Inflammatory macrophage (primary cell): ENCODE results near the gene ACTN1.

ENCODE experiments used
- DNase-seq, 2 donors: peaks; one replicate each; pipeline ENCODE4 v3.0.0-alpha.2; 2020 to 2022

Gene ACTN1

DNA sequence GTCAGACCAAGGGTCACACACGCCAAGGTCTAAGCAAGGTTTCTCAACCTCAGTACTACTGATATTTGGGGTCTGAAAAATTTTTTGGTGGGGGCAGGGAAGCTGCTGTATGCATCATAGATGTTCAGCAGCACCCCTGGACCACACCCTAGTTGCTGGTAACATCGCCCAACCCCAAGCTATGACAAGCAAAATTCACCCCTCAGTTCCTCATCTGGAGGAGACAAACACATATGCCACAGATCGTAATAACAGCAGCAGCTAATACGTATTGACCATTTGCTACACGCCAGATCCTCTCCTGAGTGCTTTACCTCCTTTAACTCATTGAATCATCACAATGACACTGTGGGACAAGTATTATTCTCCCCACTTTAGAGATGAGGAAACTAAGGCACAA, 46.4 kb downstream of the ACTN1 start:
- DNase-seq: peak; percentile 59 to 70

DNA sequence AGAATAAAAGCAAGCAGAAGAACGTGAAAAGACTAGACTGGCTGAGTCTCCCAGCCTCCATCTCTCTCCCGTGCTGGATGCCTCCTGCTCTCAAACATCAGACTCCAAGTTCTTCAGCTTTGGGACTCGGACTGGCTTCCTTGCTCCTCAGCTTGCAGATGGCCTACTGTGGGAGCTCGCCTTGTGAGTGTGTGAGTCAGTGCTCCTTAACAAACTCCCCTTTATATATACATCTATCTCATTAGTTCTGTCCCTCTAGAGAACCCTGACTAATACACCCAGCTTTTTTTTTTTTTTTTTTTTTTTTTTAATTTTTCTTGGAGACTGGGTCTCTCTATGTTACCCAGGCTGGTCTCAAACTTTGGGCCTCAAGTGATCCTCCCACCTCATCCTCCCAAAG, 46.9 kb downstream of the ACTN1 start:
- DNase-seq: no peak

DNA sequence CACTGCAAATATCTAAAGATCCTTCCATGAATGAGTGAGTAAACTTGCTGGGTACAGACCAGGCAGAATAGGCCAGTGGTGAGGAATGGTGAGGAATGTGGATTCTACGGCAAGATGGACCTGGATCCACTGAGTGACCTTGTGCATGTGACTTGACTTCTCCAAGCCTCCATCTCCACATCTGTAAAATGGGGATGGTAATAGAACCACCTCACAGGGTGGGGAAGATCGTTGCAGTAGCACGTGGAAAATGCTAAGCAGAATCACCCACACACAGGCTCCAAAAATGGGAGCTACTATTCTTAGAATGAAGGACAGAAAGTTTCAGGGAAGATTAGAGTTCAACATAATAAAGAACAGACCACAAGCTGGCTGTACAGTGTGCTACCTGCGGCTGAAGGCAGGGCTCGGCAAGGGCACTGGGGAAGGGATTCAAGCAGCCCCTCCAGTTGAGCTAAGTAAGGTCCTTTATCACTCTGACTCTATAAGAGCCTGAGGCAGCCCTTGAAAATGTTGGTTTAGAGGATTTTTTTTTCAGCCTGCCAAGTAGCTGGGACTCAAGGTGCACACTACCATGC, 47.5 kb downstream of the ACTN1 start:
- no peak for DNase-seq

DNA sequence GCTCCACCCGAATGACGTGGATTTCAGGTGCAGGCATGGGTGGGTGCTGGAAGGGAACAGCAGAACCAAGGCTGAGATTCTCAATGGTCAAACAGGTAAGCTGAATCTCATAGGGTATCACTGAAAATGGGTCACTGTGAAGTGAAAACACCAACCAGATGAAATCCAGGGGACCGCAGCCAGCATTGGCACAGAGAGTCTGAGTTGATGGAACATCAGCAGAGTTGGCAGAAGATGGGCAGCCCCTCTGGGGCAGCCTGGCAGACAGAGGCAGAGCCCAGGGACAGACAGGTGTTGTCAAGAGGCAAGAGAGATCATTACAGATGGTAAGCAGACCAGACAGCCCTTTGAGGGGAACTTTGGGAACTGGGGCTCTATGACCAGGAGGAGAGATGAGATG, 48.0 kb downstream of the ACTN1 start:
- DNase-seq: no peak

DNA sequence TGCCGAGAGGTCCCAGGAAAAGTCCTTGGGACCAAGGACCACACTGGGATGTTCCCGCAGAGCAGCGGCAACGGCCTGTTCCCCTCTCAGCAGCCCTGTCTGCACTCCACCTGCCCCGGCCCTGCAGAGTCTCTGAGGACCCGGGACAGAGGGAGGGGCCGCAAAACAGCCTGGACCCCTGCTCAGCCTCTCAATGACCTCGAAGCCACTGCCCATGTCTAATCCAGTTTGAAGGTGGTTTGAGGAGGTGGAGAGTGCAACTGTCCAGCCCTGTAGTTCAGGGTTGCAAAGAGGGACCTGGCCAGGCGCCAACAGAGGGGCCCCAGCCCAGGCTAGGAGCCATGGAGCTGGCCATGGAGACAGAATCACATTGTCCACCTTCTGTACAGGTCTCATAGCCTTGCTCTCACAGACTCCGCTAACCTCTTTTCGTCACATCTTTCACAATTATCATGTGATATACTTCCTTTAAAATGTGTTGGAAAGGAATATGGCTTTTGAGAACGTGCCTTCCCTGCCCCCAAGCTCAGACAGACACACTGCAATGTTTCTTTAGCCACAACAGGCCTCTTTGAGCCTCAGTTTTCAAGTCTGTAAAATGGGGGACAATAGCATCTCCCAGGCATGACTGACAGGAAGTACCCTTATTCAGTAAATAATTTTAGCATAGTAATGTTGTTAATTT, 49.3 kb downstream of the ACTN1 start:
- DNase-seq: peak; percentile 76 to 93

DNA sequence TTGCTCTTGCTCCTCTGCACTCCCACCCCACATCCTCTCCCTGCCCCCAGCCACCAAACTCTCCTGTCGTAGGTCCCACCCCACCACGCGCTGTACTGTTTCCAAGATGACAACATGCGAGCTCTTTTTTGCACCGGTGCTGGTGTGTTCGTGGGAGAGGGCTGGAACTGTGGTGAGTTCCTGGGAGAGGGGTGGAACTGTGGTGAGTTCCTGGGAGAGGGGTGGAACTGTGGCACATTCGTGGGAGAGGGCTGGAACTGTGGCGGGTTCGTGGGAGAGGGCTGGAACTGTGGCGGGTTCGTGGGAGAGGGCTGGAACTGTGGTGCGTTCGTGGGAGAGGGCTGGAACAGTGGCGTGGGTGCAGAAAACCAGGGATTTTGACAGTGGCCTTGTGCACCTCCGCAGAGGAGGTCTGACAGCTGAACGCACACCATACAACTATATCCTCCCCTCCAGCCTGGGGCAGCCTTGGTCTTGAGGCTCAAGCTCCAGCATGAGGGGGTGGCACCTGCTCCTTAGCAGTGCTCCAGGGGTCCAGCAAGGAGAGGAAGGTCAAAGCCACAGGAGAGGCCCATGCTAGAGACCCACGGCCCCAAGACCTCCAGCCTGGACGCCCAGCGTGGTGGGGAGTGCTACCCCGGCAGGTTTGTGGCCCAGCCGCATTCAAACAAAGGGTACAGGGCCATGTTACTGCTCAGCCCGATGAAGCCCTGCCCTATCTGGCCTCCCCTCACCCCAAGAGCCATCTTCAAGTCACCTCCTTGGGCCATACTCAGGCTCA, 50.1 kb downstream of the ACTN1 start:
- no peak for DNase-seq

DNA sequence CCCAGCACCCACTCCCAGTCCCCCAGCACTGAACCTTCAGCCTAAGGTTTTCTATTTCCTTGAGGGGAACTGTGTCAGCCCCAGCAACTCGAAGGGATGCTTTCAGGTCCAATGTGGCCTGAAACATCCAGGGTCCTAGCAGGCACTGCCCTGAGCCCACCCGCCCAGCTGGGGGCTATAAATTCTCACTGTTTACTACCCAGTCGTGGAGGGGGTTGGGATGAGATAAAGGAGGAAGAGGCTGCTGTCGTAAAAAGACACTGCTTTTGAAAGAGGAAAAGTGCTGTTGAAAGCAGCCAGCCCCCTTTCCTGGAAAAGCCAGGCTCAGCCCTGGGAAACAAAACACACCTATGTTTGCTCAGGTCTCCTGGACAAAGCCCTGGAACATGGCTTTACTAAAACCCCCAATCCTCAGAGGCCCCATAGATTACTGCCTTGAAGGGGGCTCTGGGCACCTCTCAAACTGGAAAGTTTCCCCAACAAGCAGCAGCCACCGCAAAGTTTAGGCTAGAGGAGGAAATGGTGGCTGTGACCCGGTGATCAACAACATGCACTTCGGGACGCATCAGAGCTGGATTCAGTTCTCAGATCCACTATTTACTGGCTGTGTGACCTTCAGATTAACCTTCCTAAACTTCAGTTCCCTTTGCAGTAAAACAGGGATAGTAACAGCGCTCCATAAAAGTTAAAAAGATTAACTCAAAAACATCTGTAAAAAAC, 51.0 kb downstream of the ACTN1 start:
- DNase-seq: peak in 1 of 2 donors; percentile 28

DNA sequence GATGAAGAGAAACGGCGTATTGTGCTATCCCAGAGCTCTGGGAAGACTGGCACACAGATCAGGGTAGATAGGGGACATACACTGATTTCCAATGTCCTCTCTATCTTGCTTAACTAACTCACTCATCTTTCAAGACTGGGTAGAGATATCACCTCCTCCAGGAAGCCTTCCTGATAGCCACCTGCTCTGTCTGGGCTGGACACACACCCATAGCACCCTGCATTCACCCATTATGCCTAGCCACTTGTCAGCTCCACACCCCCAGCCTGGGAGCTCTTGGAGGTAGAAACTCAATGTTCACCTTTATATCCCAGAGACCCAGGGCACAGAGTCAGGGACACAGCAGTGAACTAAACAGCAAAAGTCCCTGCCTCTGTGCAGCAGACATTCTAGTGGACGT, 52.0 kb downstream of the ACTN1 start:
- no peak for DNase-seq

DNA sequence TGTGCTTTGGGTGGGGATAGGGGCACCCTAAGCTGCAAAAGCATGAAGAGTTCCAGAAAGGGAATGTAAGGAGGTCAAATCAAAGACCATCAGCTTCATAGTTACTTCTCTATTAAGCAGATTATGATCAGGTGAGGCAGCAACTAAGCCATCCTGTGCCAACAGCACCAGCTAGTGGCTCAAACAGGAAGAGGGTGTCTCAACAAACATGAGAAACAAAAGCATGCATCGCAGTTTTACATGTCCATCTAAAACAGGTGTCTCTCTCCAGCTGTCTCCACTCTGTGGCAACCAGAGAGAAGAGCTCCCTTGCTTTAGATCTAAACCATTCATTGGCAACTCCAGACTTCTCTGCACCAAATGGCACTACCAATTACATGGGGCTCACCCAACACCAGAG, 52.9 kb downstream of the ACTN1 start:
- DNase-seq: no peak

DNA sequence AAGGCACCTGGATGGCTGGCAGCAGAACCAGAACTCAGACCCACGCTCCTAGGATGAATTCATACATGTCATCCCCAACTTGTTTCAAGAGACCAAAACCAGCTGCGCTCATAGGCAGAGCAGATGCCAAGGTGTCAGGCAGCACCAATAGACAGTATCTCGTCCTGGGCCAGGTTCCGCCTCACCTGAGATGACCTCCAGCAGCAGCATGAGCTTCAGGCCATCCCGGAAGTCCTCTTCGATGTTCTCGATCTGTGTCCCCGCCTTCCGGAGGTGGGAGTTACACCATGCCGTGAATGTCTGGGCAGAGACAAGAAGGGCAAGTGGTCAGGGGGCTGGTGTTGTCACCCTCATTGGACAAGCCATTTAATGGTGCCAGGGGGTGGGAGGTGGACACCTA, 53.7 kb downstream of the ACTN1 start:
- DNase-seq: no peak

DNA sequence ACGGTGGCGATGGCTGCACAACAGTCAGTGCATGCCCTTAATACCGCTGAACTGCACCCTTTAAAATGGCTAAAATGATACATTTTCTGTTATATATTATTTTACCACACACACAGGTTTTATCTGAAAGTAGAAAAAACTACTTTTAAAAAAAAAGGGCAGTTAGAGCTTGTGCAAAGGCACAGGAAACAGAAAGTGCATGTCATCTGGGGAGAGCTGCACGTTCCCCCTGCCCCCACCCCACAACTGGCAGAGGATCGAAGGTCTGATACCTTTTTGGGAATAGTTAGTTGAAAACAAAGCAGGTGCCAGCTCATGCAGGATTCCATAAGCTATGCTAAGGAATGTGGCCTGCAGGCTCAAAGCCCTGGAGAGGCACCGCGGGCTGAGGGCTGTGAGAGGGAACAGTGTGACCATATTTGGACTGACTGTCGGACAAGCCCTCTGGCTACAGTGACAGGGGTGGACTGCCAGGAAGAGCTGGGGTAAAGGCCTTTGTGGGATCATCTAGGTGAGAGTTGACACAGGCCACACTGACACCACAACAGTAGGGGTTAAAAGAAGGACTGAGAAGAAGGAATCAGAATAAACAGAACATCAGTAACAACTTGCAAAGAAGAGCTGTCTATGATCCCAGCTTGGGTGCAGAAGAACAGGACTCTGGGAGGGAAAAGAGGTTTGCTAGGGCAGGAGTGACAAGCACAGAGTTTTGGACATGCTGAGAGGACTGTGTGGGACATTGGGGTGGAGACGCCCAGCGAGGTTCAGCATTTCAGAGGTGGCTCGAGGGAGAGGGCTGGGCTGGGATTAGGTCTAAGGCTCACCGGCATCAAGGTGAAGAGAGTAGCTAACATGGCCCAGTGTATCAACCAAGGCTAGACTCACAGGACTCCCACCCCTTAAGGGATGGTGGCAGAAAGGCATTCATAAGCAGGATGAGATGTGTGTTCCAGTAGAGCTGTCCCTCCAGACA, 54.6 kb downstream of the ACTN1 start:
- DNase-seq: no peak

DNA sequence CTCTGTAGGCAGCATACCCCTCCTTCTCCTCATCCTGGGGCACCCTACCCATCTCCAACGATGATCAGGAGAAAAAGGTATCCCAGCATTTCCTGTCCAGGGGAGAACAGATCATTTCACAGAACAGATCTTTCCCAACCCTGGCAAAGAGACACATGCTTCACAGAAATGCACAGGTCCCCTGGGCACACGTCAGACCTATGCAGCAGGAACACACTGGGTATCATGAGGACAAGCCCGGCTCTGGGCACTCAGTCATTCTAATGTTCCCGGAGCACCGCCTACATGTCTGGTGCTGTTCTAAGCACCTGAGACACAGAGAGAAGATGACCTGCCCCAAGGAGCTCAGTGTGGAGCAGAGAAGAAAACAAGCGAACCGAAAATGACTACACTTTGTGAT, 56.2 kb downstream of the ACTN1 start:
- no peak for DNase-seq

DNA sequence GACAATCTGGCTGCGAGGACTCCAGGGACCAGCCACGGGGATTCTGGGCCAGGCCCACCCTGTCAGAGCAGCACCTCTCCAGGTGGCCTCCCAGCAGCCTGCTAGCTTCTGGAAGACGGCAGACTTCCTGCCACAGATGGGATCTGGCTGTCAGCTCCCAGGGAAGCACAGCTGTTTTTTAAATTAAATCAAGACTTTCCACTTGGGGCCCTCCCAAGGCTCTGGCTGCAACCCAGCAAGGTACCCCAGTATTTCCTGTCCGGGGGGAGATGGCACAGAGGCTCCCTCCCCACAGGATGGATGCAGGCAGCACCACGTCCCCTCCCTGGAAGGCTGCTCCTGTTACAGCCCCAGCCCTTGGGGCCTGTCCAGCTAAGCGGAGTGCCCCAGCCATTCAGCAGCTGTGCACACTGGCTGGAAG, 56.9 kb downstream of the ACTN1 start:
- no peak for DNase-seq

DNA sequence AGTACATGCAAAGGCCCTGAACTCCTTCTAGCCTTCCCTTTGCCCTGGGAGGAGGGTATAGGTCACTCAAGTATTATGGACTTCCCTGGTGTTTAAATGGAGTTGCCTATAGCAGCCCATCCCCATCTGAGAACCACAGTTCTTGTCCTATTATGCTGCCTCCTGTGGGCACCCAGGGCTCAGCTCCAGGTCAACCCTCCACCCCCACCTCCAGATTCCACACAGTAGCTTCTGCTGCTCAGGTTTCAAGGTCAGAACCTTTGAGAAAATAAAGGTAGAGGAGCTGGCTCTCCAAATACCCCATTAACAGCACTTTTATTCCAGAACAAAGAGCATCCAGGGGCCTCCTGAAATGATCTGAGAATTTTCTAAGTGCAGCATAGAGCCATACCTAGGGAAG, 57.4 kb downstream of the ACTN1 start:
- no peak for DNase-seq

DNA sequence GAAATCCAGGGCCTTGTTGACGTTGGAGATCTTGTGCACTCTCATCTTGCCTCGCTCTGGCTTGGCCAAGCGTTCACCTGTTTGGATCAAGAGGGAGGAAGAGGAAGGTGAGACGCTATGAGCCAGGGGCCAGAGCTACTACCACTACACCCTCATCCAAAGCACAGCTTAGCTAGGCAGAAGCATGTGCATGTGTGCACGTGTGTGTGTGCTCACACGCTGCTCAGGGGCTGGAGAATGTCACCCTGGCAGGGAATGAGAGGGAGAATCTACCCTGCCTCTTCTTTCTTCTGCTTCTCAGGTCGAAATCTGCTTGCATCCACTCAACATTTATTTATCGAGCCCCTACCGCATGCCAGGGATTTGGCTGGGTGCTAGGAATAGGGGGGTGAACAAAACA, 58.1 kb downstream of the ACTN1 start:
- no peak for DNase-seq

DNA sequence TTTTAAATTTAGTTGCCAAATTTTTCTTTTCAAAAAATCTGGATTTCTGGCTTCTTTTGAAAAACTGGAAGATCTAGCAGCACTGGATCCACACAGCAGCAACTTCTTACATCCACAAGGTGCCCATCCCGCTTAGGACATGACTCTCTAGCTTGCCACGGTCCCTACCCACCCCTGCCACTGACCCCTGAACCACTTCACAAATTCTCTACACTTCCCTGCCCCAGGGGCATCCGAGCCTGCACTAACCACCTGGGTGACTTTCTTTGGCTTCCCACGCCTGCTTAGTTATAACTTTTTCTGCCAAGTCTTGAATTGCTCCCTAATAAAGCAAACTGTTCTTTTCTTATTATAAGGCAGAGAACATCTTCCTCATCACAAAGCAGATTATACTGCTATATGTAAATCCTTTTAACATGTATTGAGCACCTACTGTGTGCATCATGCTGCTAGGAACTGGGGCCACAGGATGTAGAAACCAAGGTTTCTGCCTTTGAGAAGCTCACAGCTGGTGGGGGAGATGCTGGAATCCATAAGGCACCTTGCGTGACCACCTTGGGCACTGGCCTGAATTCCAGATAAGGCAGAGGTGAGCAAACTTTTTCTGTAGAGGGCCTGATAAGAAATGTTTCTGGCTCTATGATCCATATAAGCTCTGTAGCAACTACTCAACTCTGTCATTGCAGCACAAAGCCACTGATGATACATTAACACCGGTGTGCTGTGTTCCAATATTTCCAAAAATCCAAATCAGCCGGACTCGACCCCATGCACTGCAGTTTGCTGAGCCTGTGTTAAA, 59.8 kb downstream of the ACTN1 start:
- DNase-seq: no peak

DNA sequence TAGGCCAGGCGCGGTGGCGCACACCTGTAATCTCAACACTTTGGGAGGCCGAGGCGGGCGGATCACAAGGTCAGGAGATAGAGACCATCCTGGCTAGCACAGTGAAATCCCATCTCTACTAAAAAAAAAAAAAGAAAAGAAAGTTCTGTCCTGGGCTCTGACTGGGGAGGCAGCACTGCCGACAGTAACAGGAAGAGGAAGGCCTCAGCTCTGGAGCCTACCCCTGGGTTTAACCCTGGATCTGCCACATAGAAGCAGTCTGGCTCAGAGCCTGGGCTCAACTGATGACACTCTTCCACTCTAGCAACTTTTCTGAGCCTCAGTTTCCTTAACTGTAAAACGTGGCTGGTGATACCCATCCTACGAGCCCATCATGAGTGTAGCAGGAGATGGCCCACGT, 60.5 kb downstream of the ACTN1 start:
- DNase-seq: no peak

DNA sequence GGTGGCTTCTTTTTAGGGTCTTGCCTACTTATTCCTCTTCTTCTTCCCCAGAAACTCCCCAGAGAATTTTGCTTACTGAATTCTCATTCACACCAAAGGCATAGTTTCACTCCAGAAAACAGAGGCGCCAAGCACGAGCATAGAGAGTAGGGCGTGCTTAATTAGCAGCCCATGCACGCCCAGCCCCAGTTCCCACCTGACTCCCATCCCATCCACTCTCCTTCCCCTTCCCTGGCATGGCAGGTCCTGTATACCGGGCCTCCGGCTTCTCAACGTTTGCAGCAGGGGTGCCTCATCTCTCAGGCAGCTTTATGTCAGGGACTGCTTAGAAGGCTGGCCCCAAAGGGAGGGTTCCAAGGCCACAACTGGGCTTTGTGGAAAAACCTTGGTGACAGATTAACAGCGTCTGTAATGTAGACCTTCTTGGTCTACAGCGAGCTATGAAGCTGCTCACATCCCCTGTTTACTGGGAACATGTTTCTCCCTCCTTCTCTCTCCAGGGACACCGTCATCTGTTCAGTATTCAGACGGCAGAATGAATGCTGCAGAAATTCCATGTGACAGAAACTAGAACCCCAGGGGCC, 62.7 kb downstream of the ACTN1 start:
- no peak for DNase-seq

DNA sequence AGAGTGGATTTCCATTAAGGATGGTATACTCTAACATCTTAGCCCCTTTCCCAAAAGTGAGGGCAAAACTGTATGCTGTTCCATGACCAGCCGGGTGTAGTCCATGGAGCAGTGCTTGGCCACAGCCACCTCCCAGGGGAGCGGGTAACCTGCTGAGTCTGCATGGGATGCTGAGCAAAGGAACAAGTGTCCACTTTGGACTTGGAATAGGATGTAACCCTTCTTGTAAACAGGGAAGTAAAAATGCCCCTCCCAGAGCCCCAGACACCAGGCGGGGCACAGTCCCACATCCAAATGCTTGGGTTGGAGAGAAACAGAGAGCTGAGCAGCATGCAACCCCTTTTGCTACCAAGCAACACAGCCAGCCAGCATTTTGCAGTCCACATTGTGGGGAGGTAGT, 65.6 kb downstream of the ACTN1 start:
- DNase-seq: no peak

DNA sequence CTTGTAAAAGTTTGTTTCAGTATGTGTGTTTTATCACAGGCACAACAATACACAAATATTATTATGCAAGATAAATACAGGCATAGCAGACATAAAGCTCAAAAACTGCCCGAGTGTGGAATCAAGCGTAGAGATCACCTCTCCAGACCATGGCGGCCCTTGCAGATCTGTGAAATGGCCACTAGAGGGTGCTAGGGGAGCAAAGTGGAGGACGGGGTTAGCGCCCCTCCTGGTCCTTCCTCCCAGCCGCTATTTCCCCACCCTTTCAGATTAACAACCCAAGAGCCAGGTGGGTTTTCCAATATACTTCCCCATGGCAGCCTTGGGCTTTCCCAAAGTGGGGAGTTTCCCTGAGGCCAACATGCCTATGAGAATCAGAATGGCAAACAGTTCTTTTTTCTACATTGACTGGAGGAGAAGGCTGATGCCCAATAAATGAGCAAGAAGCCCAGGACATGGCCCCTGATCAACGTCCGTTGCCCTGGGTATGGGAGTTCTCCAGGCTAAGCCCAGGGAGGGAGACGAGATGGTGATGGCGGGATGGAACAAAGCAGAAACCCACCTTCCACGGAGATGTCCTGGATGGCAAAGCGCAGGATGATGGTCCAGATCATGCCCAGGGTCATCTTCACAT, 67.4 kb downstream of the ACTN1 start:
- peak; percentile 72 to 79 for DNase-seq
